ENCODE data around the gene SCYGR1.
"Not testable (repeated sequence)": the region's sequence is repeated elsewhere in the genome, so short reads cannot be mapped to it uniquely, and the experiment has no call there.

SCYGR1 gene, protein sequence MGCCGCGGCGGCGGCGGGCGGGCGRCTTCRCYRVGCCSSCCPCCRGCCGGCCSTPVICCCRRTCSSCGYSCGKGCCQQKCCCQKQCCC

GRCh38 chr2:227387583-227387982 is at the start of gene SCYGR1:
Gene SCYGR1 (minus strand): TSS chr2:227387949. CDS start chr2:227387949, 0 bp downstream.
- in situ Hi-C loops (cut with HindIII; ENCODE audit: low pct_unique_long_range_greater_than_20kb, low sequenced_read_pairs); DNase-seq (ENCODE audit: low read depth in 1 of 2, low spot score in 1 of 2): not testable (repeated sequence)

DNA sequence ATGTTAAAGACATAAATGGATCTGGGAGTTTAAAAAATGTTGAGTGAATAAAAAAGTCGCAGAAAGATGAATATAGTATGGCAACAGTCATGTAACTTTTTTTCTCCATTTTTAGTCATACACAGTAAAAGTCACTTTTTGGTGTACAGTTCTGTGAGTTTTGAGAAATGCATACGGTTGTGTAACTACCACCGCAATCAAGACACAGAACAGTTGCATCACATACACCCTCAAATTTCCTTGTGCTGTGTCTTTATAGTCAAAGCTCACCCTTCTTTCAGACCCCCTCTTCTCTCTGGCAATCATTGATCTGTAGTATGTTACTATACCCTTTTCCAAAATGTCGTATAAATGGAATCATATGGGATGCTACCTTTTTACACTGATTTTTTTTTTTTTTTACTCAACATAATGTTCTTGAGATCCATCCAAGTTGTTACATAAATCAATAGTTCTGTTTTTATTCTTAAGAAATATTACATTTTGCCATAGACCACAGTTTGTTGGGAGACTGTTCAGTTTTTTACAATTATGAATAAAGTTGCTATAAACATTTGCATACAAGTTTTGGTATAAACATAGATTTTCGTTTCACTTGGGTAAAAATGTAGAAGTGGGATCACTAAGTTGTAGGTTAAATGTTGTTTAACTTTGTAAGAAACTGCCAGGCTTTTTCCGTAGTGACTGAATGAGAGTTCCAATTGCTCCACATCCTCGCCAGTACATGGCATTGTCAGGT is 48.9 kb upstream of the SCYGR1 start:
- in situ Hi-C loops (cut with HindIII; ENCODE audit: low pct_unique_long_range_greater_than_20kb, low sequenced_read_pairs), result no loop called here
- DNase-seq (ENCODE audit: low read depth in 1 of 2, low spot score in 1 of 2), result no peak
- TF ChIP-seq JUND (IDR thresholded peaks at IDR 0.05; ENCODE audit: low read depth), result no peak

DNA sequence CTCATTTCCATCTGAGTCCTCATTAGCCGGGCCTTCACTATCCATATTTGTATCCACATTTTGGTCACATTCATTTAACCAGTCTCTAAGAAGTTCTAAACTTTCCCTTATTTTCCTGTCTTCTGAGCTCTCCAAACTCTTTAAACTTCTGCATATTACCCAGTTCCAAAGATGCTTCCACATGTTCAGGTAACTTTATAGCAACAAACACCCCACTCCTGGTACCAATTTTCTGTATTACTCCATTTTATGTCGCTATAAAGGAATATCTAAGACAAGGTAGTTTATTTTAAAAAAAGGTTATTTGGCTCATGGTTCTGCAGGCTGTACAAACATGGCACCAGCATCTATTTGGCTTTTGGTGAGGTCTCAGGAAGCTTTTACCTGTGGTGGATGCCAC is 45.4 kb upstream of the SCYGR1 start:
- in situ Hi-C loops (cut with HindIII; ENCODE audit: low pct_unique_long_range_greater_than_20kb, low sequenced_read_pairs), result no loop called here
- no peak for TF ChIP-seq JUND (IDR thresholded peaks at IDR 0.05; ENCODE audit: low read depth)

DNA sequence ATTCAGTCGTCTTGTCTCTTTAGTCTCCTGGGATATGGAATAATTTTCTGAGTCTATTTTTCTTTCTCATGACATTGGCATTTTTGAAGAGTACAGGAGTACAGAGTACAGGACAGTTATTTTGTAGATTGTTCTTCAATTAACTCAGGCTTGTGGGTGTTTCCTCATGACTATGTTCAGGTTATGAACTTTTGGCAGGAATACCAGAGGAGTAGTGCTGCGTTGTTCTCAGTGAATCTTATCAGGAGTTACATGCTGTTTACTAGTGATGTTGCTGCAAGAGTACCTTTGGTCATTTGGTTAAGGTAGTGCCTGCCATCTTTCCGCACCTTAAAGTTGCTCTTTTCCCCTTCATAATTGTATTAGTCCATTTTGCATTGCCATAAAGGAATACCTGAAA is 42.9 kb upstream of the SCYGR1 start:
- in situ Hi-C loops (cut with HindIII; ENCODE audit: low pct_unique_long_range_greater_than_20kb, low sequenced_read_pairs), result no loop called here
- TF ChIP-seq JUND (IDR thresholded peaks at IDR 0.05; ENCODE audit: low read depth), result no peak
- DNase-seq (ENCODE audit: low read depth in 1 of 2, low spot score in 1 of 2), result no peak

More for the DNA sequence above, 45.4 kb upstream of the SCYGR1 start:
- DNase-seq (ENCODE audit: low read depth in 1 of 2, low spot score in 1 of 2), result no peak

DNA sequence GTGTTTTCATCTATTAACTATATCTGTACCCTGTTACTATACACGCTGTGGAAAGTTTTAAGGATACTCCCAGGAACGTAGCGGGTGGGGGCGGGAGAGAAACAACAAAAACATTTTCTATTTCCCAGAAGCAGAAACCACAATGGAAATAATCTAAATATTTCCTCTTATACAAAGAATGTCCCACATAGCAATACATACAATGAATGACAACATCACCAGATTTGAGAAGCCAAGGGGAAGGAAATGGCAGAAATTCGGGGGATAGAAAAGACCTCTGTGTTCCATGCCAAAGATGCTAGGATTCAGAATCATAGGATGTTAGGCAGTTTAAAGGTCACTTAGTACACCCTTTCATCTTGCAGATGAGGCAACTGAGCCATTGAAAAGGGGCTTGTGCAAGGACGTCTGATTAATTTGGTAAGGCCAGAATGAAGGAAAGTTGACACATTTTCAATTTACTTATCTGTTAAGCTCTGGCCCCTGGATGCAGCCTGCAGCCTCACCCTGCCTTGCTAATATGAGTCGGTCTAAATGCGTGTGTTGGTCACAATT is 41.1 kb upstream of the SCYGR1 start:
- in situ Hi-C loops (cut with HindIII; ENCODE audit: low pct_unique_long_range_greater_than_20kb, low sequenced_read_pairs), result no loop called here
- DNase-seq (ENCODE audit: low read depth in 1 of 2, low spot score in 1 of 2), result no peak
- TF ChIP-seq JUND (IDR thresholded peaks at IDR 0.05; ENCODE audit: low read depth), result no peak

- in situ Hi-C loops (cut with HindIII; ENCODE audit: low pct_unique_long_range_greater_than_20kb, low sequenced_read_pairs), result no loop called here
- no peak for DNase-seq (ENCODE audit: low read depth in 1 of 2, low spot score in 1 of 2)
- TF ChIP-seq JUND (IDR thresholded peaks at IDR 0.05; ENCODE audit: low read depth), result no peak
Observed at GRCh38 chr2:227423656-227424499, 36.1 kb upstream of the SCYGR1 start.

DNA sequence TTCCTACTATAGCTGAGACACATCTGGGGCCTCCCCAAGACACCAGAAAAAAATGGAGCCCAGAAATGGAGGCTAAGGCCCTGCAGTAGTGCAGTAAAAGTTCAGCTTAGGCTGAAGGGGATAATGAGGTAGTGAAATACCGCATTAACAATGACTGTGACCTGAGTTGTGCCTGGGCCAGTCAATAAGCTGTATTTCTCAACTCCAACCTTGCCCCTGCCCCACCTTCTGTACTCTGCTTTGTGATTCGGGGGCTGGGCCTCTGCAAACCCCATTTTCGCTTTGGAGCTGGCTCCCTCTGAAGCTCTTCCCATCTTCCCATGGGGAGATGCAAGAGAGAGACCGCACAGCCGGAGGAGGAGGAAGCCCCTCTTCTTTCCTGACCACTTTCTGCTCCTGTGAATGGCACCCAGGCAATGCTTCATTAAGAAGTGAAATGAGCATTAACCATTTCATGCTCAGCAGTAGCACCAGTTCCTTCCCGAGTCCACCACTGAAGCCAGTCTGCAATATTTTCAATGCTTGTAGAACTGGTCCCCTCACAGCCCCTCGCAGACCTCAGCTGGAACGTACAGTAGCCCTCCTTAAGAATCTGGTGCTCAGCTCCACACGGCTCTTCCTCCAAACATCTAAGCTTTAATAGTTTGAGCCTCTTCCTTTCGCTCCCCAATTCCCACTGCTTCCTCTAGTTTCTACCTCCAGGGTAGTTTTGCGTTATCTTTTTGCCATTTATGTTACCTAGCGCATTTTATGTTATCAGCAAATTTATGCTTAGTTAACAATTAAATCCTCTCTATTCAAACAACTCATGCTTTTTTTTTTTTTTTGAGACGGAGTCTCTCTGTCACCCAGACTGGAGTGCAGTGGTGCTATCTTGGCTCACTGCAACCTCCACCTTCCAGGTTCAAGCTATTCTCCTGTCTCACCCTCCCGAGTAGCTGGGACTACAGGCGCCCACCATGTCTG is 32.6 kb upstream of the SCYGR1 start:
- TF ChIP-seq JUND (IDR thresholded peaks at IDR 0.05; ENCODE audit: low read depth), result no peak
- in situ Hi-C loops (cut with HindIII; ENCODE audit: low pct_unique_long_range_greater_than_20kb, low sequenced_read_pairs), result no loop called here
- DNase-seq (ENCODE audit: low read depth in 1 of 2, low spot score in 1 of 2), result no peak

DNA sequence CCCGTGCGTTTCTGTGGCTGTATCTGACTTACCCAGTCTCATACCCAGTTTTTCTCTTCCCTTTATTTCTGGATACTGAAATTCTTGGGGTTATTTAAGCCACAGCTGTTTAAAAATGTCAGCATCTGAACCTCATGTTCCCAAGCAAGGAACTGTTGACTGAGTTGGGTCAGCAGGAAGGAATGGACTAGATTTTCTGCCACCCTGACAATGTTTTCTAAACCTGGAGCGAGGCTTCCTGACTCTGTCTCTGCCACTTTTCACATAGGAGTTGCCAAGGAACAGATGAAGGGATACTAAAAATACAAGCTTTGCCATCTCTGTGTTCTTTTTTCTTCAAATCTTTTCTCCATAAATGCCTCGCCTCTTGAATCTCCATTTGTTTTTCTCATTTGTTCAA is 29.0 kb upstream of the SCYGR1 start:
- in situ Hi-C loops (cut with HindIII; ENCODE audit: low pct_unique_long_range_greater_than_20kb, low sequenced_read_pairs), result no loop called here
- TF ChIP-seq JUND (IDR thresholded peaks at IDR 0.05; ENCODE audit: low read depth), result no peak

DNA sequence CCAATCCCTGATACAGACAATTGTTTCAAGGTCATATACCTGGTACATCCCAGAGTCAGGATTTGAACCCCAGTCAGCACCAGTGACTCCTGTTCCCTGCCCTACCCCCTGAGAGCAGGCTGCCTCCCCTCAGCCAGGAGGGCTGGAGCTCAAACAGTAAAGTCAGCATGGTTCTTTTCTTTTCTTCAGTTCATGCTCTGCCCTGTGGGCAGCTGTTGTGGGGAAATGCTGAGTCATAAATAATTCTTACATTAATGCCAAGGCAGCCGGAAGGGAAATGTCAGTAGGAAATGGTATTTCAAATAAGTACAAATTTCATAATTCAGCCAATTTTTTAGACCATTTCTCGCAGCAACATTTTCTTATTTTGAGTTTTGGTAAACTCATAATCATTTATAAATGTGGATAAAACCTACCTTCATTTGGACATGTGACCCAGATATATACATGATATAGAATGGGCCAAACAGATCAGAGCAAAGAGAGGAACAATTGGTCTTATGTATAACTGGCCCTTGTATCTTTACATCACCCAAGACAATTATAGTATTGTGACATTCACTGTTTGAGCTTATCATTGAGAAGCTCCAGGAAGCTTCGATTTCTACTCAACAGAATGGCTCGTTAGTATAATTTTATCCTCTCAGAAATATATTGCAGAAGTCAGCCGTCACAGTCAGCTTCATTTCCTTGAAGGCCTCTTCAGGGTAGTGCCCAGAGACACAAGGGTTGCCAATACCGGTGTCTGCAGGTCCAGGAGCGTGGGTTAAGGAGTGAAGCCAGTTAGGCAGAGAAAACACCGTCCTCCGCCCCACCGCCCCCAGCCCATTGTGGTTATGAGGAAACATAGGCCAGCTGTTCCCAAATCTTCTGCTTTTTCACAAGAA is 28.0 kb upstream of the SCYGR1 start:
- no peak for TF ChIP-seq JUND (IDR thresholded peaks at IDR 0.05; ENCODE audit: low read depth)
- DNase-seq (ENCODE audit: low read depth in 1 of 2, low spot score in 1 of 2), result peak in 1 of 2 experiments; percentile 22

More for the DNA sequence above, 29.0 kb upstream of the SCYGR1 start:
- DNase-seq (ENCODE audit: low read depth in 1 of 2, low spot score in 1 of 2), result no peak

GRCh38 chr2:227414846-227415245 is 27.1 kb upstream of the SCYGR1 start:
- TF ChIP-seq JUND (IDR thresholded peaks at IDR 0.05; ENCODE audit: low read depth), result no peak
- in situ Hi-C loops (cut with HindIII; ENCODE audit: low pct_unique_long_range_greater_than_20kb, low sequenced_read_pairs), result no loop called here

More for the DNA sequence above, 28.0 kb upstream of the SCYGR1 start:
- in situ Hi-C loops (cut with HindIII; ENCODE audit: low pct_unique_long_range_greater_than_20kb, low sequenced_read_pairs), result no loop called here

DNA sequence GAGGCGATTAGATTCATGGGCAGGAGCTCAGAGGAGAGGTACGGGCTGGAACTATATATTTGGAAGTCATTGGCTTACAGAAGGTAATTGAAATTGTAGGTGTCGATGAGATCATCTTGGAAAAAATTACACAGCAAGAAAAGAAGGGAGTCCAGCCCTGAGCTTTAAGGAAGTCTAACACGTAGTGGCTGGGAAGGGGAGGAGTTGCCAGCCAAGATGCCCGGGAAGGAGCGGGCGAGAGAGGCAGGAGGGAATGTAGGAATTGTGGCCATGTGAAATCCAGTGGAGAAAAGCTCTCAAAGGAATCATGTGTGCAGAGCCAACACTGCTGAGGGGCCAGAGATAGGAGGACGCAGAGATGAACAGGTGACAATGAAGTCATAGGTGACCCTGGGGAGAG is 25.6 kb upstream of the SCYGR1 start:
- DNase-seq (ENCODE audit: low read depth in 1 of 2, low spot score in 1 of 2), result no peak
- no peak for TF ChIP-seq JUND (IDR thresholded peaks at IDR 0.05; ENCODE audit: low read depth)
- in situ Hi-C loops (cut with HindIII; ENCODE audit: low pct_unique_long_range_greater_than_20kb, low sequenced_read_pairs), result no loop called here

More at GRCh38 chr2:227414846-227415245, 27.1 kb upstream of the SCYGR1 start:
- no peak for DNase-seq (ENCODE audit: low read depth in 1 of 2, low spot score in 1 of 2)
